A673 (cell line): ENCODE data around the gene PBX4. TPM values are rescaled to one million over a fixed set of nuclear protein-coding genes. Genes with fewer than 3 reads are reported as not detected.

Experiments
- BruUV-seq: library from RNA; stranded (reverse); fragments of 400-500 nt; replicated peaks from 2 replicates; lab custom pipeline; 2021; lab: Mats Ljungman, UMichigan
- CTCF ChIA-PET: fragments of 300-600 bp; sonication (Branson Sonifier 250); formaldehyde crosslinking; loops from one replicate; lab custom pipeline; 2022; ENCODE audit warnings: antibody characterized with exemption; lab: Charles Lee
- POLR2A ChIA-PET: fragments of 300-600 bp; sonication (Branson Sonifier 250); formaldehyde crosslinking; loops from one replicate; lab custom pipeline; 2022; ENCODE audit warnings: antibody characterized with exemption; ENCODE audit not compliant: low non-redundant PET; lab: Charles Lee
- DNase-seq: peaks from one replicate; pipeline ENCODE4 v3.0.0-alpha.2; 2015; ENCODE audit warnings: low spot score
- H3K27ac ChIP-seq: fragments of 200-600 bp; sonication (generic); 2 replicates; pipeline ENCODE4 v1.5.1; 2016; ENCODE audit warnings: mixed run types, low read depth, mild to moderate bottlenecking, mixed read lengths, antibody characterized with exemption, low read length; ENCODE audit not compliant: poor library complexity, severe bottlenecking
- H3K27me3 ChIP-seq: fragments of 200-600 bp; sonication (generic); replicated peaks from 2 replicates; pipeline ENCODE4 v1.6.1; 2017; ENCODE audit warnings: mixed run types, low read depth, mild to moderate bottlenecking, mixed read lengths, antibody characterized with exemption, low read length; ENCODE audit not compliant: insufficient read depth, poor library complexity
- H3K36me3 ChIP-seq: fragments of 200-600 bp; sonication (generic); 2 replicates; pipeline ENCODE4 v1.6.1; 2016; ENCODE audit warnings: mixed run types, mild to moderate bottlenecking, mixed read lengths, antibody characterized with exemption, low read length; ENCODE audit not compliant: insufficient read depth, poor library complexity, severe bottlenecking
- H3K4me1 ChIP-seq: fragments of 200-600 bp; sonication (generic); 2 replicates; pipeline ENCODE4 v1.6.1; 2017; ENCODE audit warnings: mixed run types, mild to moderate bottlenecking, mixed read lengths, antibody characterized with exemption, low read length; ENCODE audit not compliant: insufficient read depth, poor library complexity, severe bottlenecking
- H3K4me3 ChIP-seq: fragments of 200-600 bp; sonication (generic); 2 replicates; pipeline ENCODE4 v1.5.1; 2016; ENCODE audit warnings: low read depth, mixed run types, mild to moderate bottlenecking, mixed read lengths, low read length; ENCODE audit not compliant: poor library complexity, severe bottlenecking
- H3K9me3 ChIP-seq: fragments of 200-600 bp; sonication (generic); 2 replicates; pipeline ENCODE4 v1.6.1; 2016; ENCODE audit warnings: mixed run types, low read depth, mild to moderate bottlenecking, mixed read lengths, antibody characterized with exemption, low read length; ENCODE audit not compliant: poor library complexity, severe bottlenecking
- EZH2 ChIP-seq: fragments of 200-600 bp; sonication (generic); IDR thresholded peaks from 2 replicates; pipeline ENCODE4 v1.6.1; 2017; ENCODE audit warnings: borderline replicate concordance, low read depth, mild to moderate bottlenecking, mixed read lengths, antibody characterized with exemption, low read length; ENCODE audit not compliant: poor library complexity, severe bottlenecking
- intact Hi-C: fragments of 100-400 bp; cut with micrococcal nuclease; formaldehyde crosslinking; loops from one replicate; pipeline ENCODE4 v1.10.0; 2022; ENCODE audit not compliant: unreplicated experiment
- total RNA-seq: library from RNA; stranded (reverse); gene quantifications from 2 replicates; pipeline ENCODE4 v1.2.3, GENCODE V29; 2021
- TF ChIP-seq, protein P1 (sequence below): fragments of 300-800, 200-600 bp; sonication (generic); conservative IDR thresholded peaks from 2 replicates; pipeline ENCODE4 v1.5.1; 2017; ENCODE audit warnings: low read depth, mild to moderate bottlenecking, antibody characterized with exemption, low read length, moderate library complexity, mixed read lengths

Gene PBX4
- total RNA-seq, 1 experiment from 2014 or later, result 3.1 TPM

DNA sequence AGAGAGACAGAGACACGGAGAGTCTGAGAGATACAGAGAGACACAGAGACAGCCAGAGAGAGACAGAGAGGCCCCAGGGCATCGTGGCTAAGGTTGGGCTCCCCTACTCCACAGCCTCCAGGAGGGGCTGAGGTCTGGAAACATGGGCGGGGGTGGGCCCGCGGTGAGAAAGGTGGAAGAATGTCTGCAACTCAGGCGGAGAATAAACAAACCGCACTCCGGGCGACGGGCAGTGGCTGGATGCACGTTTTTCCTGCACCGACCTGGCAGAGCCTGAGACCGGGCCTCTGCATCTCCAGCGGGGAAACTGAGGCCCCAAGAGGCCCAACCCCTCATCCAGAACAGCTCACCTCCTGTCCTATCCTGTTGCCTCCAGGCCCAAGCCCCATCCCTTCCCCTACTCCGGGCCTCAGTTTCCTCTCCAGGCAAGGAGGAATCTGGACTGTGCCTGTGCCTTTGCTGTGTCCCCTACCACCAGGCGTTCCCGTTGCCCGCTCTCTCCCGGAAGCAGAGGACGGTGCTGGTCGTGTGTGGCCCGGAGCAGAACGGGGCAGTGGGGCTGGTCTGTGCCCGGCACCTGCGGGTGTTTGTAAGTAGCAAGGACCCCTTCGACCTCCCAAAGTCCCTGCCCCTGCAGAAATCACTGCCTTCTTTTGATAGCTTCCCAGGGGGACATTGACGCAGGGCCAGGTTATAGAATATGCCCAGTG lies 83.8 kb downstream of the PBX4 start:
- CTCF ChIA-PET, result no interaction called here
- DNase-seq, result no peak
- Histone ChIP-seq H3K27ac (no peak overlapping the region), H3K9me3 (no peaks in the 10 kb centered on the region), H3K27me3 (no peaks in the 10 kb centered on the region), H3K4me1 (peaks cover 7% of the 10 kb centered on the region), H3K4me3 (no peak overlapping the region), H3K36me3 (no peaks in the 10 kb centered on the region)
- POLR2A ChIA-PET, result no interaction called here
- intact Hi-C loops, result no loop called here
- no TSS peak for BruUV-seq
- TF ChIP-seq EZH2, result no peak
- TF ChIP-seq, protein P1, sequence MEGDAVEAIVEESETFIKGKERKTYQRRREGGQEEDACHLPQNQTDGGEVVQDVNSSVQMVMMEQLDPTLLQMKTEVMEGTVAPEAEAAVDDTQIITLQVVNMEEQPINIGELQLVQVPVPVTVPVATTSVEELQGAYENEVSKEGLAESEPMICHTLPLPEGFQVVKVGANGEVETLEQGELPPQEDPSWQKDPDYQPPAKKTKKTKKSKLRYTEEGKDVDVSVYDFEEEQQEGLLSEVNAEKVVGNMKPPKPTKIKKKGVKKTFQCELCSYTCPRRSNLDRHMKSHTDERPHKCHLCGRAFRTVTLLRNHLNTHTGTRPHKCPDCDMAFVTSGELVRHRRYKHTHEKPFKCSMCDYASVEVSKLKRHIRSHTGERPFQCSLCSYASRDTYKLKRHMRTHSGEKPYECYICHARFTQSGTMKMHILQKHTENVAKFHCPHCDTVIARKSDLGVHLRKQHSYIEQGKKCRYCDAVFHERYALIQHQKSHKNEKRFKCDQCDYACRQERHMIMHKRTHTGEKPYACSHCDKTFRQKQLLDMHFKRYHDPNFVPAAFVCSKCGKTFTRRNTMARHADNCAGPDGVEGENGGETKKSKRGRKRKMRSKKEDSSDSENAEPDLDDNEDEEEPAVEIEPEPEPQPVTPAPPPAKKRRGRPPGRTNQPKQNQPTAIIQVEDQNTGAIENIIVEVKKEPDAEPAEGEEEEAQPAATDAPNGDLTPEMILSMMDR, result no peak

DNA sequence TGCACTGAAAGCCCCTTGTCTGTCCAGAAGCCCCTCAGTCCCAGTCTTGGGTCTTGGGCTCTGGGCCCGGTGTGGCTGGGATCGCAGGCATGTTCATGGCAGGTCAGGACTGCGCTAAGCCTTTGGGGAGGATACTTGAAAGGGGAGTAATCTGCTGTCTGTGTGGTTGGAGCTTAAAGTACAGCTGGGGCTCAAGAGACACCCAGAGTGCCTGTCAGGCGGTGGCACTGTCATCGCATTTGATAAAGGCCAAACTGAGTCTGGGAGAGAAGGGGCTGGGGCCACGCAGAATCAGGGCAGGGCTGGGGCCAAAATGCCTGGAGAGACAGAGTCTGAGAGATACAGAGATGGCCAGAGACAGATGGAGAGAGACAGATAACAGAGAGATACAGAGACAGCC lies 84.6 kb downstream of the PBX4 start:
- ChIA-PET POLR2A (no interaction called here), CTCF (no interaction called here)
- Histone ChIP-seq H3K36me3 (no peaks in the 10 kb centered on the region), H3K9me3 (no peaks in the 10 kb centered on the region), H3K27ac (no peak overlapping the region), H3K27me3 (no peaks in the 10 kb centered on the region), H3K4me3 (no peak overlapping the region), H3K4me1 (peaks cover 7% of the 10 kb centered on the region)
- DNase-seq, result no peak
- TF ChIP-seq, protein P1, result no peak
- TF ChIP-seq EZH2, result no peak
- no TSS peak for BruUV-seq
- intact Hi-C loops, result loop anchor here (2.0 kb wide), 1 partner anchor 425 kb away; no protein-coding TSS in a partner anchor

DNA sequence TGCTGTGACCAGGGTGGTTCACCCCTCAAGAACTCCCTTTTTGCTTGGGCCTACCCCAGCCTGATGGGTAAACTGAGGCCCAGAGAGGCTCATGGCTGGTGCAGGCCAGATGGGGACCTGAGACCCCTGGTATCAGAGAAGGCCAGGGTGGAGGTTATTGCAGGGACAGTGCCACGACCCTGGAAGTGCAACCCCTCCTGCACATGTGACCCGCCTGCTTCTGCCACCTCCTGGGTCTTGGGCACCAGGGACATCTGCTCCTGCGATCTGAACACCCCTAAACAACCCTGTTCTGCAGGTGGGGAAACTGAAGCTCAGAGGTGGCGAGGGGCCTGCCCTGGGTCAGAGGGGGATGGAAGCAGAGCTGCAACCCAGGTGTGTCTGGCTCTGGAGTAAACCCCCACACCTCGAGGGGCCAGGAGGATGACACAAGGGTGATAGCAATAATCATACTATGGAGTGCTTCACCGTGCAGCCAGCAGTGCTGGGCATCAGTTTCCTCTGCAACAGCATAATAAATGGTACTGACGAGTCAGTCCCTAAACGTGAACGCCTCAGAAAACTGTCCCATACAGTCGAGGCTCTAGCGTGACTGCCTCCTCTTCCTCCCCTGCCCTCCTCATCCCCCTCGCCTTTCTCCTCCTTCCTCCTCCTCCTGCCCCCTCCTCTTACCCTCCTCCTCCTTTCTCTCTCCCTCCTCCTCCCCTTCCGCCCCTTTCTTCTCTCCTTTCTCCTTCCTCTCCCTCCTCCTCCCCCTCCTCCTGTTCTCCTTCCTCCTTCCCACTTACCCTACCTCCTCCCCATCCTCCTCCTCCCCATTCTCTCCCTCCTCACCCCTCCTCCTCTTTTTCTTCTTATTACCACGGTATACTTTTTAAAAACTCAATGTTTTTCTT lies 85.4 kb downstream of the PBX4 start:
- intact Hi-C loops, result loop anchor here (1.0 to 2.0 kb wide), 2 partner anchors 110 to 426 kb away; partner anchors contain the start of gene GMIP
- no TSS peak for BruUV-seq
- H3K9me3 ChIP-seq, result no peaks in the 10 kb centered on the region
- no peak overlapping the region for H3K27ac ChIP-seq
- no peak for DNase-seq
- H3K27me3 ChIP-seq, result no peaks in the 10 kb centered on the region
- H3K4me1 ChIP-seq, result peaks cover 2% of the 10 kb centered on the region
- no peaks in the 10 kb centered on the region for H3K36me3 ChIP-seq
- ChIA-PET CTCF (interaction anchor here (1.1 to 1.2 kb wide), 3 partner anchors 20 to 103 kb away, joined by 3 to 5 read pairs (median 4); no protein-coding TSS in a partner anchor), POLR2A (interaction anchor here (0.5 kb wide), 1 partner anchor 1097 kb away, joined by 4 read pairs; no protein-coding TSS in a partner anchor)
- H3K4me3 ChIP-seq, result no peak overlapping the region
- TF ChIP-seq EZH2, result no peak
- TF ChIP-seq, protein P1, result no peak
